ENCODE results near the gene PHC2. TPM values are rescaled to one million over a fixed set of nuclear protein-coding genes. Genes with fewer than 3 reads are reported as not detected.

The PHC2 gene
- total and polyA plus RNA-seq, 2 experiments from 2014 or later, result 77.5 to 121 TPM

DNA sequence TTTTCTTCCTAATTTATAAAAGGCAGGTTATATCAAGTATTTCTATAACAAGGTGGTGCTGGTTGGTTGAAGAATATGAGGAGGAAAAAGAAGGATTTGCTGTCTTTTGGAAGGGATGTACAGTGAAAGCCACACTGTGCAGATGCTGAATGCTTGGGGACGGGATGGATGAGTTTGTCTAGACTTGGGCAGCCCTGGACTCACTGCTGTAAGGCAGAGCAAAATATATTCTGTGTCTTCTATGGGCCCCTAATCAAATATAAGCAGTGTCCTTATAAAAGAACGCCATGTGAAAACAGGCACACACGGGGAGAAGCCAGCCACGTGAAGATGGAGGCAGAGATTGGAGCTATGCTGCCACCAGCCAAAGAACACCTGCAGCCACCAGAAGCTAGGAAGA is 47.4 kb downstream of the PHC2 start:
- Histone ChIP-seq H3K27me3 (no peaks in the 10 kb centered on the region), H3K4me2 (no peak overlapping the region), H3K4me3 (no peak overlapping the region), H4K20me1 (ENCODE audit: insufficient read depth, poor library complexity, severe bottlenecking) (no peaks in the 10 kb centered on the region), H3K4me1 (ENCODE audit: insufficient read depth) (peaks cover 5% of the 10 kb centered on the region), H3K9me3 (ENCODE audit: low read depth) (no peaks in the 10 kb centered on the region), H3K27ac (no peak overlapping the region), H2AFZ (no peak overlapping the region), H3K36me3 (replicated peaks; ENCODE audit: insufficient read depth, low read depth) (no peaks in the 10 kb centered on the region), H3K79me2 (no peaks in the 10 kb centered on the region), H3K9me2 (replicated peaks; ENCODE audit: insufficient read depth) (no peaks in the 10 kb centered on the region)
- no peak for DNase-seq (ENCODE audit: low spot score)
- 81% methylated on average over 4 of the region's 4 CpGs for WGBS (ENCODE audit: low lambda C conversion rate, missing lambda C conversion rate)
- TF ChIP-seq EZH2 (IDR thresholded peaks at IDR 0.05; ENCODE audit: borderline replicate concordance), result no peak
- TF ChIP-seq, protein P1, sequence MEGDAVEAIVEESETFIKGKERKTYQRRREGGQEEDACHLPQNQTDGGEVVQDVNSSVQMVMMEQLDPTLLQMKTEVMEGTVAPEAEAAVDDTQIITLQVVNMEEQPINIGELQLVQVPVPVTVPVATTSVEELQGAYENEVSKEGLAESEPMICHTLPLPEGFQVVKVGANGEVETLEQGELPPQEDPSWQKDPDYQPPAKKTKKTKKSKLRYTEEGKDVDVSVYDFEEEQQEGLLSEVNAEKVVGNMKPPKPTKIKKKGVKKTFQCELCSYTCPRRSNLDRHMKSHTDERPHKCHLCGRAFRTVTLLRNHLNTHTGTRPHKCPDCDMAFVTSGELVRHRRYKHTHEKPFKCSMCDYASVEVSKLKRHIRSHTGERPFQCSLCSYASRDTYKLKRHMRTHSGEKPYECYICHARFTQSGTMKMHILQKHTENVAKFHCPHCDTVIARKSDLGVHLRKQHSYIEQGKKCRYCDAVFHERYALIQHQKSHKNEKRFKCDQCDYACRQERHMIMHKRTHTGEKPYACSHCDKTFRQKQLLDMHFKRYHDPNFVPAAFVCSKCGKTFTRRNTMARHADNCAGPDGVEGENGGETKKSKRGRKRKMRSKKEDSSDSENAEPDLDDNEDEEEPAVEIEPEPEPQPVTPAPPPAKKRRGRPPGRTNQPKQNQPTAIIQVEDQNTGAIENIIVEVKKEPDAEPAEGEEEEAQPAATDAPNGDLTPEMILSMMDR (IDR thresholded peaks at IDR 0.05; ENCODE audit: poor library complexity), result no peak

DNA sequence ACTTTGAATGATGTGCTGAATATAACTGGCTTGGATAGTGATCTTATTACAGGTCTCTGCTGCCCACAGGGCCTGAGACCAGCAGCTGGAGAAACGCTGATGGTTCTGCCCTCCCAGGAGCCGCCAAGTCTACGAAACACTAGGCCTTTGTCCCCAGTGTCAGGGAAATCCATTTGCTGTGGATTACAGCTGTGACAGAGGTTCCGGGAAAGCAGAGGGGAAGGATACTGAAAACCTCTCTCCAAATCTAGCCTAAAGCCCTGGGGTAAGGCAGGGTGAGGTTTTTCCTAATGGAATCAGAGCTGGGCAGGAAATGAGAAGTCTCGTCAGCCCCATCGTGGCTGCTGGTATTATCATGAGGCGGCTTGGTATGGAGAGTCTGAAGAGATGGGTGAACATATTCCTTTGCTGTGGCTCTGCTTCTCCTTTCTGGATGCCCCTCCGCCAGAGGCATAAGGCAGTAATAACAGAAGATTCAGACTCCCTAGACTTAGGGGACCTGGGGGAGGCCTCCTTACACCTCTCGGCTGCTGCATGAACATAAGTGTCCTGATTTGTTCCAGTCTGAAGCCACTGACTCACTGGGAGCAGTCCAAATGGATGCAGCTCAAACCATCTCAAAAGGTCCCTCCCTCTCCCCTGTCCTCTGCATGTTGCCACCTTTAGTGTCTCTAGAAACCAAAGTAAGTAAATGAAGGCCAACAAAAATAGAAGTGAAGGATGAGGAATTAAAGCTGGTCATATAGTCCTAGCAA is 48.1 kb downstream of the PHC2 start:
- no peak for DNase-seq (ENCODE audit: low spot score)
- H3K4me3 ChIP-seq, result no peak overlapping the region
- no peaks in the 10 kb centered on the region for H3K9me3 ChIP-seq (ENCODE audit: low read depth)
- no peaks in the 10 kb centered on the region for H3K36me3 ChIP-seq (replicated peaks; ENCODE audit: insufficient read depth, low read depth)
- no peak overlapping the region for H3K27ac ChIP-seq
- H3K79me2 ChIP-seq, result no peaks in the 10 kb centered on the region
- 73% methylated on average over 9 of the region's 9 CpGs for WGBS (ENCODE audit: low lambda C conversion rate, missing lambda C conversion rate)
- no peak overlapping the region for H3K4me2 ChIP-seq
- no peaks in the 10 kb centered on the region for H4K20me1 ChIP-seq (ENCODE audit: insufficient read depth, poor library complexity, severe bottlenecking)
- H3K9me2 ChIP-seq (replicated peaks; ENCODE audit: insufficient read depth), result no peaks in the 10 kb centered on the region
- no peak overlapping the region for H2AFZ ChIP-seq
- TF ChIP-seq EZH2 (IDR thresholded peaks at IDR 0.05; ENCODE audit: borderline replicate concordance) (no peak), EZH2phosphoT487 (IDR thresholded peaks at IDR 0.05; ENCODE audit: low read depth, severe bottlenecking, unreplicated experiment) (no peak)
- TF ChIP-seq, protein P1 (IDR thresholded peaks at IDR 0.05; ENCODE audit: poor library complexity), result no peak
- no peaks in the 10 kb centered on the region for H3K27me3 ChIP-seq
- peaks cover 5% of the 10 kb centered on the region for H3K4me1 ChIP-seq (ENCODE audit: insufficient read depth)

GRCh38 chr1:33381977-33382376 is 48.9 kb downstream of the PHC2 start:
- WGBS (ENCODE audit: low lambda C conversion rate, missing lambda C conversion rate), result 95% methylated on average over 4 of the region's 4 CpGs
- Histone ChIP-seq H3K36me3 (replicated peaks; ENCODE audit: insufficient read depth, low read depth) (no peaks in the 10 kb centered on the region), H3K9me2 (replicated peaks; ENCODE audit: insufficient read depth) (no peaks in the 10 kb centered on the region), H3K27ac (no peak overlapping the region), H2AFZ (no peak overlapping the region), H3K4me3 (no peak overlapping the region), H3K79me2 (no peaks in the 10 kb centered on the region), H3K4me2 (no peak overlapping the region), H3K9me3 (ENCODE audit: low read depth) (no peaks in the 10 kb centered on the region), H3K4me1 (ENCODE audit: insufficient read depth) (peaks cover 12% of the 10 kb centered on the region), H3K27me3 (no peaks in the 10 kb centered on the region), H4K20me1 (ENCODE audit: insufficient read depth, poor library complexity, severe bottlenecking) (no peaks in the 10 kb centered on the region)
- DNase-seq (ENCODE audit: low spot score), result no peak
- TF ChIP-seq EZH2 (IDR thresholded peaks at IDR 0.05; ENCODE audit: borderline replicate concordance) (no peak), EZH2phosphoT487 (IDR thresholded peaks at IDR 0.05; ENCODE audit: low read depth, severe bottlenecking, unreplicated experiment) (no peak)
- TF ChIP-seq, protein P1 (IDR thresholded peaks at IDR 0.05; ENCODE audit: poor library complexity), result no peak
